NCI-H1436 treated with DMSO at 0.1 percent for 48 hours (cell line): Measurements from ENCODE around the gene EHBP1.

Experiments
- DNase-seq: peaks from one replicate; lab custom pipeline; 2025; lab: John Stamatoyannopoulos, UW

The EHBP1 gene

DNA sequence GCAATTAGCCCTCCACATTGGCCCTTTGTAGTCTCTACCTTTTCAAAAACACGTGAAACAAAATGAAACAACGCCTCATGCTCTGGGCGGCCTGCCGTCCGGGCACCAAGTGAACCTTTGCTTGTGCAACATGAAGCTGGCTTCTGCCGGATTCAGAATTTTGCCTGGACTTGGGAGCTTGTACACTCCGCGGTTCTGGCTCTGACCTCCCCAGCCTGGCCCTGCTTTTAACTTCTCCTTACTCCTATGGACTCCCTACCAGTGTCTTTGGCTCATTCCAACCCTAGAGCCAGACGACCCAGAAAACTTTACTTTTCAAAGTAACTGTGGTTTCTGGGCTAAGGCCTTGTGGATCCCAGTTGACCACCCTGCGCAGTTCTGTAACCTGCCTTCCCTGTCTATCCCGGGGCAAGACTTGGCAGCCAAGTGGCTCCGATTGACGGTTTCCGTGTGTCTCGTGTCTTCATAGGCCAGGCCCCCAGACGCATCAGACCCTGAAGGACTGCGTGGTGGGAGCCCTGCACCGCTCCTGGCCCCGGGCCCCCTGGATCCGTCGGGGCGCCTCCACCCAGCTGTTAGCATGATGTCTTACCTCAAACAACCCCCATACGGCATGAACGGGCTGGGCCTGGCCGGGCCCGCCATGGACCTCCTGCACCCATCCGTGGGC is 347.0 kb downstream of the EHBP1 start:
- no peak for DNase-seq

DNA sequence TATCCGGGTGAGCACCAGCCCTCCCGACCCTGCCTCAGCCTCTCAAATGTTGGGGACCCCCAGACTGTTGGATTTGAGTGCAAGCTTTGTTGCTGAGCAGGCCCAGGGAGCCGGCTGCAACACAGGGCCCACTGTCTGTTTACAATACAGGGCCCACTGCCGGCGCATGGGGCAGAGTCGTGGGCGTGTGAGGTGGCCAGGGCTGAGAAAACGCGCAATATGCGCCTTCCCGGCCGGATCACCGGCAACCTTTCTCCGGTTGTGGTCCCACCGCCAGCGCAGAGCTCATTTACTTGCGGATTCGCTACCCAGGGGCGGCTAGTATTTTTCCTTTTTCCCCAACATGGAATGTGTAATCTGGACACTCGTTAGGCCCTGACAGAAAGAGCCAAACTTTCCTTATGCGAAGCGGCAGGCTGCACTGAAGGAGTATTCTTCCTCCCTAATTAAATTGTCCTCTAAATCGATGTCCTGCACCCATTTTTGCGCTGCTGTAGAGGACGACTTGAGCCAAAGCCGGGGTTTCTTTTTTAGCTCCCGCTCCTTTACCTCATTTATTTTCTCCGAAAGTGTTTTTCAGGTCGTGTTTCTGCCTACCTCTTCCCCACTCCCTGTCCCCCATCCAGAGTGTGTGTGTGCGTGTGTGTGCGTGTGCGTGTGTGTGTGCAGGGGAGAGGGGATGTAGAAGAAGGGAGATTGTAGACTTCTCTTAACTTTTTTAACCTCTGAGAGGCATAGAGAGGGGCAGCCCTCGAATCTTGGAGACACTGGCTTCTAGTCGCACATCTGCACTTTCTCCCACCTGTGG is 347.8 kb downstream of the EHBP1 start:
- no peak for DNase-seq

DNA sequence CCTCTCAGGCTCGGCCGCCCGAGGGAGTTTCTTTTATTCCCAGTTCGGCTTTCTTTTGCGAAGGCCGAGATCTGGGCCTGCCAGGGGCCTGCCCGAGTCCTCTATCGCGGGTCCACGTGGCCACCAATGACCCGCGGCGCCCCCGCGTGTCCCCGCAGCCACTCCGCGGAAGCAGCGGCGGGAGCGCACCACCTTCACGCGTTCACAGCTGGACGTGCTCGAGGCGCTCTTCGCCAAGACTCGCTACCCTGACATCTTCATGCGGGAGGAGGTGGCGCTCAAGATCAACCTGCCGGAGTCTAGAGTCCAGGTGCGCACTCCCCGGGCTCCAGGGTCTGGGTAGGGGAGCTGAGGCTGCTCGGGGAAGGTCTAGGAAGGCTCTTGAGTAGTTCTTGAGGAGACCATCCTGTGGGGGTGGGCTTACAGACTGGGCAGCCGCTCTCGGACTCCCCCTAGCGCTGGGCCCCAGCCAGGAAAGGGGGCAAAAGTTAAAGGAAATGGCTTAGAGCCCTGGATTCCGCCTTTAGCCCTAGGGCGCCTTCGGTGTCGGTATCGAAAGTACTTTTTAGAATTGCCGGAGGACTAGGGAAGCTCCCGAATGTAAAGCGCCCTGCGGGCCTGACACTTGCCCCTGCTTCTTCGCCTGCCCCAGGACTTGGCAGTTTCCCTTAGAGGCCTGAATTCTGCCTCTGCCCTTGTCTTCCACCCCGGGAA is 348.5 kb downstream of the EHBP1 start:
- no peak for DNase-seq

DNA sequence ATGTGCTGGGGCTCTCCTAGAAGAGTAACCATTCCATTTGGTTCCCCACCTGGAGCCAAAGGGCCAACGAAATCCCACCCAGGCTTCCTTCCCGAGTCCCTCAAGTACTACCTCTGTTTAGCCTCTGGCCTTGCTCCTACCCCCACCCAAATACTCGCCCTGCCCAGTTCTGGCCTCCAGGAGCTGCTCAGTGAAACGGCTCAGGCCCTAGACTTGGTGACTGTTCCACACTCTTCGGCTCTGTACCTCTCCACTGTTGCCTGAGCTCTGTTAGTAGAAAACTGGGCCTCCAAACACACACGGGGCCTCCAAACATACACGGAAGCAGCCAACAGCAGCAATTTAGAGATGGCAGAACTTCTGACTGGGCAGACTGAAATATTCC is 349.3 kb downstream of the EHBP1 start:
- no peak for DNase-seq

DNA sequence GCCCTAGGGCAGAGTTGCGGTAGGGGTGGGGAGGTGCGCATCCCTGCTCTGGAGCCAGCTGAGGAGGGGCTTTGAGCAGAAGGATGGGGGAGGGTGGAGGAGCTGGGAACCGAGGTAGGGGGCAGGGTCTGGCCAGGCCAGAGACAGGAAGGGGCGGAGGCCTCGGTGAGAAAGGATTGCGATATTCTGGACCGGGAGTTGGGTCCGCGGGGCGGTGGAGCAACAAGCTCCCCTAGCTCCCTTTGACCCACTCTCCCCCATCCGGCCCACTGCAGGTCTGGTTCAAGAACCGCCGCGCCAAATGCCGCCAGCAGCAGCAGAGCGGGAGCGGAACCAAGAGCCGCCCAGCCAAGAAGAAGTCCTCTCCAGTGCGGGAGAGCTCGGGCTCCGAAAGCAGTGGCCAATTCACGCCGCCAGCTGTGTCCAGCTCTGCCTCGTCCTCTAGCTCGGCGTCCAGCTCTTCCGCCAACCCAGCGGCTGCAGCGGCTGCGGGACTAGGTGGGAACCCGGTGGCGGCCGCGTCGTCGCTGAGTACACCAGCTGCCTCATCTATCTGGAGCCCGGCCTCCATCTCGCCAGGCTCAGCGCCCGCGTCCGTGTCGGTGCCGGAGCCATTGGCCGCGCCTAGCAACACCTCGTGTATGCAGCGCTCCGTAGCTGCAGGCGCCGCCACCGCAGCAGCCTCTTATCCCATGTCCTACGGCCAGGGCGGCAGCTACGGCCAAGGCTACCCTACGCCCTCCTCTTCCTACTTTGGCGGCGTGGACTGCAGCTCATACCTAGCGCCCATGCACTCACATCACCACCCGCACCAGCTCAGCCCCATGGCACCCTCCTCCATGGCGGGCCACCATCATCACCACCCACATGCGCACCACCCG is 350.0 kb downstream of the EHBP1 start:
- DNase-seq = no peak

DNA sequence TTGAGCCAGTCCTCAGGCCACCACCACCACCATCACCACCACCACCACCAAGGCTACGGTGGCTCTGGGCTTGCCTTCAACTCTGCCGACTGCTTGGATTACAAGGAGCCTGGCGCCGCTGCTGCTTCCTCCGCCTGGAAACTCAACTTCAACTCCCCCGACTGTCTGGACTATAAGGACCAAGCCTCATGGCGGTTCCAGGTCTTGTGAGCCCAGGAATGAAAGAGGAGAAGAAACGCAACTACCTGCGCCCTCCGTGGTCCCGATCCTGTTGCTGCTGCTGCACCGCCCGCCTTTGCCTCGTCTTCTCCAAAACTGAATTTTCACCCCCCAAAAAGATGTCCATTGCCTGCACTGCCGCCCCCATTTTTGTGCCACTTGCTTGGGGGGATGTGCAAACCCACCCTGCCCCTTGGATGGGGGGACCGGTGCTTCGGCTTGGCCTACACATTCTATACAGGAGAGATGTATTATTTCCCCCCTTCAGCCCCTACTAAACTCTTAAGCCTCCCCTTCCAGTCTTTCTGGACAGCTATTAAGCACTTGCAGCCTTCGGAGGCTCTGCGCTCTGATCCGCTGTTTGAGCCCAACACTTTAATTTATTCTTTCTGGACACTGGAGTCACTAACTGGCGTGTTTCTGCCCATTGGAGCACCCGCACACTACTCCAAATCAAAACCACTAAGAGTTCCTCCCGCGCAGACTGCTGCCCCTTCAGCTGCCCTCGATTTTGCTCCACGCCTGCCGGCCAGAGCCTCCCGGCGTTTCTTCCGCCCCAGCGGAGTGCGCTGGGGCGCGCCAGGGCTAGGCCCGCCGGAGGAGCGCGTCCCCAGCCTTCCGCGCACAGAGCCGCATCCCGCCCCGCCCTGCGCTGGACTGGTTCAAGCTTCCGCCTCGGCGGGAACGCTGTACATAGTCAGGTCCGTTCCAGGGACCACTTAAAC is 350.9 kb downstream of the EHBP1 start:
- no peak for DNase-seq

DNA sequence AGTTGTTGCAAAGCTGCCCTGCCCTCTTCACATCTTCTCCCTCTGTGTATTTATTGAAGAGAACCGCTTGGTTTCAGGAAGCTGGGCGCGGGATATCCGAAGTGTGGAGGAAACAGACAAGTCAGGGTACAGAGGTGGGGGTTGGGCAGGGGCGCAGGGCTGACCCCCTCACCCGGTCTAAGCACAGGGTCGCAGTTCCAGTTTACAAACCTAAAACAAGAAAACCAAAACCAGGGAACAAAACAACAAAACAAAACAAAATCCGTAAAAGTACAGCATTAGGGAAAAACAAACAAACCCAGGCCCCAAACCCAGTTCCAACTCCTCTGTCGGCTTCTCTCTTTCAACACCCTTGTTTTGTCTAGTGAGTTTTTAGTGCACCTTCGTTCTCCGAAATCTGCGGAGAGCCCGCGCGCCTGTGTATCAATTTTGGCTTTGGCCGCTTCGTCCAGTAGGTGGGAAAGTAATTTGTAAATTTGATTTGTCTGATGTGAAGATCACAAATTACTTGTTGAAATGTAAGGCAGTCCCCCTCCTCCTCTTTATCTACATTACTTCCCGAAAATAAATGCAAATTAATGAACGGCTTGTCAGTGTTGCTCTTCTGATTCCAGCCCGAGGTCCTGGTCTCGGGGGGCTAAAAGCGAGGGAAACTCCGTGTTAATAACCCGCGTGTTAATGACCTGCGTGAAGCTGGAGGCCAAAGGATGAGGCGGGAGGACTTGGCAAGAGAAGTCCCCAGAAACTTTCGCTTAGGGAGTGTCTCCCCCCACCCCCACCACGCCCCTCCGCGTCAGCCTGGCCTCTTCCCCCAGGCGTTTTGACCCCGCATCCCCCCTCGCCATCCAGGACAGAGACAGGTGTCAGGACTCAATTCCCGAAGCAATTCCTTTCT is 352.0 kb downstream of the EHBP1 start:
- no peak for DNase-seq

DNA sequence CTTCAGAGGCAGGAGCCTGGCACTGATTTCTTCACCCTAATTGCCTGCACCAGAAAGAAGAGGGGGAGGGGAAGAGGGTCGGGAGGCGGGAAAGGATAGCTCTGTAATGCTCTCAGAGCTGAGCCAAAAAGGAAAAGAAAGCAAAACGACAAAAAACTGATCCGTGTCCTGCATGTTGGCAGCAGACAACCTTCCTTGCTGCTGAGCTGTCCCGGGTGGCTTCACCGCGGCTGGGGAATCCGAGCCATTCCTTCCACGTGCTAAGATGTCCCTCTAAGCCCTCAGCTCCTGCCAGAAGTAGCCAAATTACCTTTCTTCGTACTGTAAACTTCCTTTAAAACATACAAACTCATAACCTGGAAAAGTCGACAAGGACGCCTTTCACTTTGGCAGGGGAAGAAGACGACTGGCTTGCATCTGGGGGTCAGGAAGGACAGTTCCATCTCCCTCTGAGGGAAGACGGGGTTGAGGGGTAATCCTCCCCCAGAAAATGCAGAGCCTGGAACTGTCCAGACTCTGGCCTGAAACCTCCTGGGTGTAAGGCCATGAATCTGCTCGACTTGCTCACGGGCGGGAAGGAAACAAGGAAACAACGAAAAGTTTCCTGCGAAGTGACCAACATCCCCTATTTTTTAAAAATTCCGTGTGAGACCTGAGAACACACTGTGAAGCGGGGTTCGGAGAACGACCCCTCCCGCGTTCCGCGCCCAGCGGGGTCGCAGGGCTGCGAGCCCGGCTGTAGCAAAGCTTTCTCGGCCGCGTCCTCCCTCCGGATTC is 352.8 kb downstream of the EHBP1 start:
- DNase-seq = no peak

DNA sequence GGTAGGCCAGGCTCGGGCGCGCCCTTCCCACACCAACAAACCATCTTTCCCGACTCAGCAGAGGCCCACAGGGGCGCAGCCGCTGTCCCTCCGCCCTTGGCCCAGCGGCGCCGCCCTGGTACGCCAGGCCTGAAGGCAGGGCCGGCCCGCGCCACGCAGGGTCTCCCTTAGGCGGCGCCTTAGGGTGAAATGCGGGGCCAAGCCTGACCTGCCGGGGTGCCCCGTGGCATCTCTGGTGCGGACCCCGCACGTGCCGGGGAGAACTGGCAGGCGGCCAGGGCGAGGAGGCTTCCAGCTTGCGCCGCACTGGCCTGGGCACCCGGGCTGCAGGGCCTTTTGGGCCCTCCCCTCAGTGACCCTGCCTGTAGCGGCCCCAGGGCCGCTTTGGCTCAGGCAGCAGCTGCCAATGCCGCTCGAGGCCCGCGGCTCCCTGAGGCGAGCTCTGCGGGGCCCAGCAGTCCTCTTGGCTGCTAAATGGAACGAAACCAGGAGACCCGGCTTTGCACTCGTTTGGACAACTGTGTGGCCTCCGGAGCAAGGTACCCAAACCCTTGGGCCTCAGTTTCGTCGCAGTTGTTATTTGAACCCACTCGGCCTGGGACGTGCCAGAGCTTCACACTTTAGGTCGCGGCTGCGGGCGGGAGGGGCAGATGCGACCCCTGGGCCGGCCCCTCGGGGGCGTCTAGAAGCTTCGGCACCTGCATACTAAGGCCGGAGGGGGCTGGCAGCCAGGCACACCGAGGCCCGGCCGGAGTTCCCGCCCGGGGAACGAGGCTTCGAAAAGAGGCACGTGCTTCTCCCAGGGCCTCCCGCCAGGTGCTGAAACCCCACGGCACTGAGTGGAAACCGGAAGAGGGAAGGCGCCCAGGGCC is 353.6 kb downstream of the EHBP1 start:
- DNase-seq = no peak

DNA sequence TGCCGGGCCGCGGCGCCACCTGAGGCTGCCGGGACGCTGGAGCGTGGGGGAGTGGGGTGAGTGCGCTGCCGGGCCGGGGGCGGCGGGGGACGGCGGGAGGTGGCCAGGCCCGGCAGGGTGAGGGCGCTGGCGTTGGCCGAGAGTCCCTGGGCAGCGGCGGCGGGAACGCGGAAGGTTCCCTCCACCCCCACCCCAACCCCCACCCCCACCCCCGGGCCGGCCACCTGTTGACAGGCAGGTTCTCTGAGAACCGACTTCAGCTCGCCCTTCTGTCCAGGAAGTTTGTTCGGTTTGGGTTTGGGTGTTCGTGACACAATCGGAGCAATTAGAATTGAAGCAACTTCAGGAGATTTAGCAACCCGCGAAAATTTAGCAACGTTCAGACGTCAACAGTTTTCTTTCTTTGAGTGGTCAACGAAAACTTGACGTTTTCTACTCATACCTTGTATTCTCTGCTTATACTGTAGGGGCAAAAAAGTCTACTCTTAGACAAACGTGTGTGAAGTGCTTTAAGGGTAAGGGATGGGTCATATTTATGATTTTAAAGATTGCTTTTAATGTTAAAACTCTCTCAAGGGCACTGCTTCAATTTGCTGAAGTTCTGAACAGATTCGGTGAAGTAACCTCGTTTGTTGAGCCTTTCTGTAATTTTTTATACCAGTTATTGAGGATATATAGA is 354.4 kb downstream of the EHBP1 start:
- no peak for DNase-seq

DNA sequence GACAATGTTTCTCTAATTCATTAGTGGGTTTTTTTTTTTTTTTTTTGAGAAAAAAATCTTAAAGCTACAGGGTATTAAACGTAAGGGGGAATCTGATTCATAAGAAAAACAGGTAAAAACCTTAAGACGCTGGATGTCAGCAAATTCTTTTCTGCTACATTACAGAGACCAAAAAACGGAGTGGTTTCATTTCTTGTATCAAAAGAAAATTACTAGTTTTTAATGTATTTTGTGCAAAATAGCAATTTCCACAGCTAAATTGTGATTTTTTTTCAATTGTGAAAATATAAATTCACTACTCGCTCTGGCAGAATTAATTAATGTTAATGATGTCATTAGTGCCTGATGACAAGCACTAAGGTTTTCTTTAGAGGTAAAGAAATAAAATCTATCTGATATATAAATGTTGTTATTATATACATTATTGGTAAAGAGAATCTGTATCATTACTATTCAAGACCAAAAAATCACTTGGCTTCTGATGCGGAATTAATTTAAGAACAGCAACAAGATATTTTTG is 355.0 kb downstream of the EHBP1 start:
- DNase-seq = no peak

DNA sequence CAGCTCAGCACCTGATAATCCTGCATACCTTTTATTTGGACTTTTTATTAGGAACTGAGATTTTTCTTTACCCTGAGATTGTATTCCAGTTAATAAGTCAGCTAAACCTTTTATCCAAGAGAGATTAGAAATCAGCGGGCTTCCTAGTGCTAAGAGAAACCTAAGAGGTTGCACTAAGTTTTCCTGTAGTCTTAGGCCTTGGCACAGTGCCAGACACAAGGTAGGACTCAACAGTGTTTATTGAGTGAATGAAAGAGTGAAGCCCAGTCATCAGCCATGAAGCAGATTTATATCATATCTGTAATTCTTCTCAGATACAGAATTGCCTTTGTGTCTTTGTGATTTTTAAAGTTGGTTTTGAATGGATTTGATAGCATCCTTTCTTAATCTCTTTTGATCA is 358.7 kb downstream of the EHBP1 start:
- DNase-seq = no peak

DNA sequence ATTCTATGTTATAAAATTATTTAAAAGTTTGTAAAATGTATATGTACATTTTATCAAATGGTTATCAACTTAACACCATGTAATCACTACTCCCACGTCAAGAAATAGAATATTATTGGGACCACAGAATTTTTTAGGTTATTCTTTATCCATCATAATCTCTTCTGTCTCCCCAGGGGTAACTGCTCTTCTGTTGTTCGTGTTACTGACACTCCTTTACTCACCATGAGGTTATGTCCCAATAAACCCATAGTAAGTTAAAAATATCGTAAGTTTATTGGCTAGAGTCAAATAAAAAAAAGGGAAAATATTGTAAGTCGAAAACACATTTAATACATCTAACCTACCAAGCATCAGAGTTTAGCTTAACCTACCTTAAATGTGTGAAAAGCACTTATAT is 359.1 kb downstream of the EHBP1 start:
- DNase-seq = no peak

DNA sequence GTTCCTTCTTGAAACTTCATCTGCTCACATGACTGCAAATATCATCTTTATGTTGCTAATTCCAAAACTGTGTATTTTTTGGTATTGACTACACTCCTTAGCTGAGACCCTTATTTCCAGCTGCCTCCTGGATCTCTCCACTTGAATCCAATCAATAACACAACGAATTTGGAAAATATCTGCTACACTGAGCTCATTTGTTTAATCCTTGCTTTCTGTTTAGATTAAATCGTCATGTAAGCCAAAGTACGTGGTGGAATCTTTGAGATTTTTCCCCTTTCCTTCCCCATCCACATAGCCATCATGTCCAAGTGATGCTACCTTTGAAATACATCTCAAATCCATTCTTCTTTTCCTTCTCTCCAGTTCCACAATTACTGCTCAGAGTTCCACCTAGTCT is 360.8 kb downstream of the EHBP1 start:
- DNase-seq = no peak

DNA sequence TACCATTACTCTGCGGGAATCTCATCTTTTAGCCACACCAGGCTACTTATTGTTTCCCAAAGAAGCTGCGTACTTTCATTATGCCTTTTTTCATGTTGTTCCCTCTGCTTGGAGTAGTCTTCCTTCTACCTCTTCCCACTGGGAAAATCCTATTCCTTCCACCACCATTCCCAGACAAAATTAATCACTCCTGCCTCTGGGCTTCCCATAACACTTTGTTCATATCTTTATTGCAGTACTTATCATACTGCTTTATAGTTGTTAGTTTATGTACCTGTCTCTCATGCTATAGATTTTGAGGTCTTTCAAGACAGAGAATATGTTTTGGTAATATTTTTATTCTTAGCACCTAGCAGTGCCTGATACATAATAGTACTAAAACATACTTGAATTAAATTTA is 361.3 kb downstream of the EHBP1 start:
- no peak for DNase-seq

DNA sequence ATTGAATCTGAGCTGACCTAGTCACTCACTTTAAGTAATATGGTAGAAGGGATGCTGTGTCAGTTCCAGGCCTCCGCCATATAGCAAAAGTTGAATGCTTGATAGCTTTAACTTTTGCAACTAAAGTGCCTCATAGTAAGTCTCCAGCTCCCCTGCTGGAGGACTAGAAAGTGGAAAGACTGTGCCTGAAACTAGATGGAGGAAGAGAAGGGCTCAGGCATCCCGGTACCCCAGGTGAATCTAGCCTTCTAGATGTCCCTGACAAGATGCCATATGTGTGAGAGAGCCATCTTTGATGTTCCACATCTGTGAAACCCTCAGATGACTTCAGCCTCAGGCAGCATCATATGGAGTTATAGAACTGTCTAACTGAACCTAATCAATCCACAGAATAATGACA is 366.2 kb downstream of the EHBP1 start:
- no peak for DNase-seq

DNA sequence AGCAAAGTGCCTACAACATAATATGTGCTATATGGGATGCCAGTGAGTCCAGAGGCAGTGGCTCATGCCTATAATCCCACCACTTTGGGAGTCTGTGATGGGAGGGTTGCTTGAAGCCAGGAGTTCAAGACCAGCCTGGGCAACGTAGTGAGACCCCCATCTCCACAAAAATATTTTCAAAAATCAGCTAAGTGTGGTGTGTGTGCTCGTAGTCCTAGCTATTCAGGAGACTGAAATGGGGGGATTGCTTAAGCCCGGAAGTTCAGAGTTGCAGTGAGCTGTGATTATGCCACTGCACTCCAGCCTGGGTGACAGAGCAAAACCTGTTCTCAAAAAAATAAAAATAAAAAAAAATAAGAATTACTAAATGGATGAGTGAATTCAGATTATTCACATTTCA is 368.5 kb downstream of the EHBP1 start:
- no peak for DNase-seq
